Activated T-cell treated with anti-CD3 and anti-CD28 coated beads for 4 hours (primary cell): ENCODE data around the gene RDX.
"Not testable (repeated sequence)": the region's sequence is repeated elsewhere in the genome, so short reads cannot be mapped to it uniquely, and the experiment has no call there.

Experiments used
- DNase-seq: peaks from one replicate; pipeline ENCODE4 v3.0.0-alpha.2; 2020

Gene RDX

GRCh38 chr11:110198031-110198729 is 98.2 kb downstream of the RDX start:
- DNase-seq = no peak

- no peak for DNase-seq
Observed at GRCh38 chr11:110196884-110197420, 99.5 kb downstream of the RDX start.

GRCh38 chr11:110196241-110196754 is 100.1 kb downstream of the RDX start:
- no peak for DNase-seq

- not testable (repeated sequence) for DNase-seq
Observed at GRCh38 chr11:110194211-110194766, 102.1 kb downstream of the RDX start.

GRCh38 chr11:110192604-110193282 is 103.7 kb downstream of the RDX start:
- DNase-seq = not testable (repeated sequence)

GRCh38 chr11:110190885-110191284 is 105.5 kb downstream of the RDX start:
- DNase-seq = no peak

- no peak for DNase-seq
Observed at GRCh38 chr11:110187731-110188130, 108.7 kb downstream of the RDX start.

GRCh38 chr11:110186867-110187266 is 109.5 kb downstream of the RDX start:
- DNase-seq = no peak

- no peak for DNase-seq
Observed at GRCh38 chr11:110186456-110186855, 110.0 kb downstream of the RDX start.

- no peak for DNase-seq
Observed at GRCh38 chr11:110185599-110185998, 110.8 kb downstream of the RDX start.

GRCh38 chr11:110185121-110185591 is 111.3 kb downstream of the RDX start:
- DNase-seq = no peak

GRCh38 chr11:110184456-110184855 is 112.0 kb downstream of the RDX start:
- DNase-seq = no peak

GRCh38 chr11:110182886-110183285 is 113.5 kb downstream of the RDX start:
- DNase-seq = no peak

GRCh38 chr11:110179064-110179463 is 117.3 kb downstream of the RDX start:
- no peak for DNase-seq

- no peak for DNase-seq
Observed at GRCh38 chr11:110177086-110177456, 119.3 kb downstream of the RDX start.

- DNase-seq = no peak
Observed at GRCh38 chr11:110176366-110177085, 119.9 kb downstream of the RDX start.

- no peak for DNase-seq
Observed at GRCh38 chr11:110174645-110175310, 121.6 kb downstream of the RDX start.

GRCh38 chr11:110173811-110174644 is 122.4 kb downstream of the RDX start:
- DNase-seq = peak; percentile 43

GRCh38 chr11:110172468-110173065 is 123.8 kb downstream of the RDX start:
- no peak for DNase-seq

- DNase-seq = no peak
Observed at GRCh38 chr11:110169738-110170137, 126.7 kb downstream of the RDX start.
